Caco-2 (cell line): ENCODE measurements around the gene EIF4G1. TPM values are rescaled to one million over a fixed set of nuclear protein-coding genes. Genes with fewer than 3 reads are reported as not detected.

Experiments
- BruUV-seq: library from RNA; stranded (reverse); fragments of 400-500 nt; replicated peaks from 2 replicates; lab custom pipeline; 2021; lab: Mats Ljungman, UMichigan
- CTCF ChIA-PET: fragments of 300-600 bp; sonication (Branson Sonifier 250); formaldehyde crosslinking; loops from one replicate; lab custom pipeline; 2022; ENCODE audit warnings: antibody characterized with exemption; lab: Charles Lee
- POLR2A ChIA-PET: fragments of 300-600 bp; sonication (Branson Sonifier 250); formaldehyde crosslinking; loops from one replicate; lab custom pipeline; 2022; ENCODE audit warnings: antibody characterized with exemption; lab: Charles Lee
- DNase-seq, 2 experiments: peaks; one replicate each; pipeline versions ENCODE4 v3.0.0 to v3.0.0-alpha.2; 2020 to 2022
- H3K27me3 ChIP-seq: replicated peaks from 2 replicates; pipeline ENCODE4 v1.6.0; 2011; ENCODE audit warnings: low read length; ENCODE audit not compliant: control insufficient read depth, insufficient read depth
- H3K36me3 ChIP-seq: 2 replicates; pipeline ENCODE4 v1.5.1; 2011; ENCODE audit warnings: low read length; ENCODE audit not compliant: control insufficient read depth, insufficient read depth
- H3K4me1 ChIP-seq: fragments of 250-450 bp; sonication (Bioruptor Pico); 2 replicates; pipeline ENCODE4 v1.5.1; 2020; ENCODE audit warnings: mild to moderate bottlenecking
- H3K4me3 ChIP-seq: 2 replicates; pipeline ENCODE4 v1.5.1; 2011; ENCODE audit warnings: low read depth, mild to moderate bottlenecking, control low read depth, low read length
- H3K9me3 ChIP-seq: fragments of 250-450 bp; sonication (Bioruptor Pico); 2 replicates; pipeline ENCODE4 v1.5.1; 2020; ENCODE audit warnings: mild to moderate bottlenecking, moderate library complexity
- H3K27ac Mint-ChIP-seq: one replicate; pipeline ENCODE4 v1.8.0; 2022; ENCODE audit warnings: mixed read lengths; ENCODE audit not compliant: unreplicated experiment
- H3K27me3 Mint-ChIP-seq: one replicate; pipeline ENCODE4 v1.8.0; 2022; ENCODE audit warnings: mixed read lengths; ENCODE audit not compliant: insufficient read depth, unreplicated experiment
- H3K36me3 Mint-ChIP-seq: one replicate; pipeline ENCODE4 v1.8.0; 2022; ENCODE audit warnings: mild to moderate bottlenecking, mixed read lengths; ENCODE audit not compliant: insufficient read depth, unreplicated experiment
- H3K4me1 Mint-ChIP-seq: one replicate; pipeline ENCODE4 v1.8.0; 2022; ENCODE audit warnings: low read depth, mixed read lengths; ENCODE audit not compliant: unreplicated experiment
- H3K4me3 Mint-ChIP-seq: one replicate; pipeline ENCODE4 v1.8.0; 2022; ENCODE audit warnings: mild to moderate bottlenecking, moderate library complexity, mixed read lengths; ENCODE audit not compliant: unreplicated experiment
- H3K9me3 Mint-ChIP-seq: one replicate; pipeline ENCODE4 v1.8.0; 2022; ENCODE audit warnings: mixed read lengths; ENCODE audit not compliant: unreplicated experiment
- intact Hi-C: fragments of 100-400 bp; cut with micrococcal nuclease; formaldehyde crosslinking; loops from one replicate; pipeline ENCODE4 v1.10.0; 2022; ENCODE audit not compliant: unreplicated experiment
- total RNA-seq: library from RNA; stranded (reverse); gene quantifications from 2 replicates; pipeline ENCODE4 v1.2.3, GENCODE V29; 2022
- TF ChIP-seq, protein P1 (sequence below), 2 experiments: fragments of 200-600 bp in 1 of 2; IDR thresholded peaks; 1 replicate in 1 of 2; 2 replicates in 1 of 2; pipeline versions ENCODE4 v1.5.1 to v1.8.0; 2011 to 2022; ENCODE audit warnings: antibody characterized with exemption in 1 of 2, control low read depth in 1 of 2, inconsistent platforms in 1 of 2, low read depth in 1 of 2, low read length in 1 of 2, mild to moderate bottlenecking in 1 of 2, moderate library complexity in 1 of 2; ENCODE audit not compliant: insufficient read depth in 1 of 2, severe bottlenecking in 1 of 2, unreplicated experiment in 1 of 2

The EIF4G1 gene
- total RNA-seq, 1 experiment from 2014 or later: 423 TPM

DNA sequence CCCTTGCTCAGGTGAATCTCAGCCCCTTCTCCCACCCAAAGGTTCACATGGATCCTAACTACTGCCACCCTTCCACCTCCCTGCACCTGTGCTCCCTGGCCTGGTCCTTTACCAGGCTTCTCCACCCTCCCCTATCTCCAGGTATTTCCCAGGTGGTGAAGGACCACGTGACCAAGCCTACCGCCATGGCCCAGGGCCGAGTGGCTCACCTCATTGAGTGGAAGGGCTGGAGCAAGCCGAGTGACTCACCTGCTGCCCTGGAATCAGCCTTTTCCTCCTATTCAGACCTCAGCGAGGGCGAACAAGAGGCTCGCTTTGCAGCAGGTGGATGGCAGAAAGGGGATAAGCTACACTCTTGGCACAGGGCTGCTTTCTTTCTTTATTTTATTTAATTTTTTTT lies 27.5 kb downstream of the EIF4G1 start:
- TF ChIP-seq, protein P1, sequence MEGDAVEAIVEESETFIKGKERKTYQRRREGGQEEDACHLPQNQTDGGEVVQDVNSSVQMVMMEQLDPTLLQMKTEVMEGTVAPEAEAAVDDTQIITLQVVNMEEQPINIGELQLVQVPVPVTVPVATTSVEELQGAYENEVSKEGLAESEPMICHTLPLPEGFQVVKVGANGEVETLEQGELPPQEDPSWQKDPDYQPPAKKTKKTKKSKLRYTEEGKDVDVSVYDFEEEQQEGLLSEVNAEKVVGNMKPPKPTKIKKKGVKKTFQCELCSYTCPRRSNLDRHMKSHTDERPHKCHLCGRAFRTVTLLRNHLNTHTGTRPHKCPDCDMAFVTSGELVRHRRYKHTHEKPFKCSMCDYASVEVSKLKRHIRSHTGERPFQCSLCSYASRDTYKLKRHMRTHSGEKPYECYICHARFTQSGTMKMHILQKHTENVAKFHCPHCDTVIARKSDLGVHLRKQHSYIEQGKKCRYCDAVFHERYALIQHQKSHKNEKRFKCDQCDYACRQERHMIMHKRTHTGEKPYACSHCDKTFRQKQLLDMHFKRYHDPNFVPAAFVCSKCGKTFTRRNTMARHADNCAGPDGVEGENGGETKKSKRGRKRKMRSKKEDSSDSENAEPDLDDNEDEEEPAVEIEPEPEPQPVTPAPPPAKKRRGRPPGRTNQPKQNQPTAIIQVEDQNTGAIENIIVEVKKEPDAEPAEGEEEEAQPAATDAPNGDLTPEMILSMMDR (IDR thresholded peaks at IDR 0.05; ENCODE audit: insufficient read depth in 1 of 2, low read depth in 1 of 2, low read length in 1 of 2, severe bottlenecking in 1 of 2, unreplicated experiment in 1 of 2): no peak
- intact Hi-C loops: no loop called here
- BruUV-seq: no TSS peak
- CTCF ChIA-PET: no interaction called here
- peaks cover 29% of the 10 kb centered on the region for H3K36me3 Mint-ChIP-seq
- Histone ChIP-seq H3K27me3 (no peaks in the 10 kb centered on the region), H3K4me1 (no peaks in the 10 kb centered on the region), H3K9me3 (no peaks in the 10 kb centered on the region), H3K36me3 (no peaks in the 10 kb centered on the region), H3K4me3 (no peak overlapping the region)
- no peak for DNase-seq
- peaks cover 8% of the 10 kb centered on the region for H3K4me1 Mint-ChIP-seq
- no peak overlapping the region for H3K27ac Mint-ChIP-seq
- no peaks in the 10 kb centered on the region for H3K9me3 Mint-ChIP-seq
- POLR2A ChIA-PET: no interaction called here
- H3K27me3 Mint-ChIP-seq: no peaks in the 10 kb centered on the region
- no peak overlapping the region for H3K4me3 Mint-ChIP-seq

DNA sequence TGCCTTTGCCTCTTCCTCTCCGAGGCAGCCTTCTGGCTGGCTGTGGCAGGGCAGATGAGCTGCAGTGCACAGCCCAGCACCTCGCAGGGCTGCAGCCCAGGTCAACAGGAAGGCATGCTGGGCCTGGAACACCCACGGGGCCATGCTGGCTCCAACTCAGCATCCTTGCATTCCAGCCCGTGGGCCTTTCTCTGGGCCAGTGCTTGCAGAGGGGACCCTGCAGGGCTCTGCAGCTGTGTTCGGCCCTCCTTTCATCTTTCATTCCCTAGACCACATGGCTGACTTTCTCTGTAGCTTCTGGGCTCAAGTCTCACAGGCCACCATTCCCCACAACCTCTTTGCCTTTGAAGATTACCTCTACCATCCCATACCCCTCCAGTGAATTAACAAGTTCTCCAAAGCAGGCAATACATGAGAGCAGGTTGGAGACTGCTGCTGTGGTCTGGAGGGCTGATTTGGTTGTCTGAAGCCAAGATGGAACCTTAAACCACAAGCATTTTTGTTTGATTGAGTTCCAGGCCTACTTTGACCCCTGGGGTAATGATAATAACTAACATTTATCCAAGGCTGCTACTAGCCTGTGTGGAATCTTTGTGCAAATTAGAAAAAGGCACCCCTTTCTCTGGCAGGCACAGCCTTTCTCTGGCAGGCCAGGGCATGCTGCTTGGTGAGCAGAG lies 28.9 kb downstream of the EIF4G1 start:
- DNase-seq: no peak
- no peaks in the 10 kb centered on the region for H3K4me1 ChIP-seq
- ChIA-PET POLR2A (no interaction called here), CTCF (no interaction called here)
- Mint-ChIP-seq H3K4me3 (no peak overlapping the region), H3K9me3 (no peaks in the 10 kb centered on the region), H3K27ac (no peak overlapping the region), H3K36me3 (peaks cover 16% of the 10 kb centered on the region), H3K27me3 (no peaks in the 10 kb centered on the region), H3K4me1 (peaks cover 8% of the 10 kb centered on the region)
- H3K4me3 ChIP-seq: no peak overlapping the region
- BruUV-seq: no TSS peak
- intact Hi-C loops: no loop called here
- H3K36me3 ChIP-seq: no peaks in the 10 kb centered on the region
- TF ChIP-seq, protein P1 (IDR thresholded peaks at IDR 0.05; ENCODE audit: insufficient read depth in 1 of 2, low read depth in 1 of 2, low read length in 1 of 2, severe bottlenecking in 1 of 2, unreplicated experiment in 1 of 2): no peak
- no peaks in the 10 kb centered on the region for H3K27me3 ChIP-seq
- H3K9me3 ChIP-seq: no peaks in the 10 kb centered on the region

DNA sequence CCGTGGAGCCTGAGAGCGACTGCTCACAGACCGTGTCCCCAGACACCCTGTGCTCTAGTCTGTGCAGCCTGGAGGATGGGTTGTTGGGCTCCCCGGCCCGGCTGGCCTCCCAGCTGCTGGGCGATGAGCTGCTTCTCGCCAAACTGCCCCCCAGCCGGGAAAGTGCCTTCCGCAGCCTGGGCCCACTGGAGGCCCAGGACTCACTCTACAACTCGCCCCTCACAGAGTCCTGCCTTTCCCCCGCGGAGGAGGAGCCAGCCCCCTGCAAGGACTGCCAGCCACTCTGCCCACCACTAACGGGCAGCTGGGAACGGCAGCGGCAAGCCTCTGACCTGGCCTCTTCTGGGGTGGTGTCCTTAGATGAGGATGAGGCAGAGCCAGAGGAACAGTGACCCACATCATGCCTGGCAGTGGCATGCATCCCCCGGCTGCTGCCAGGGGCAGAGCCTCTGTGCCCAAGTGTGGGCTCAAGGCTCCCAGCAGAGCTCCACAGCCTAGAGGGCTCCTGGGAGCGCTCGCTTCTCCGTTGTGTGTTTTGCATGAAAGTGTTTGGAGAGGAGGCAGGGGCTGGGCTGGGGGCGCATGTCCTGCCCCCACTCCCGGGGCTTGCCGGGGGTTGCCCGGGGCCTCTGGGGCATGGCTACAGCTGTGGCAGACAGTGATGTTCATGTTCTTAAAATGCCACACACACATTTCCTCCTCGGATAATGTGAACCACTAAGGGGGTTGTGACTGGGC lies 30.3 kb downstream of the EIF4G1 start:
- intact Hi-C loops: loop anchor here (1.0 kb wide), 2 partner anchors 17 to 200 kb away; partner anchors contain the start of genes CLCN2 and POLR2H
- Mint-ChIP-seq H3K9me3 (no peaks in the 10 kb centered on the region), H3K4me3 (no peak overlapping the region), H3K4me1 (peaks cover 8% of the 10 kb centered on the region), H3K27me3 (no peaks in the 10 kb centered on the region), H3K27ac (no peak overlapping the region), H3K36me3 (peaks cover 13% of the 10 kb centered on the region)
- Histone ChIP-seq H3K27me3 (no peaks in the 10 kb centered on the region), H3K36me3 (no peaks in the 10 kb centered on the region), H3K4me1 (no peaks in the 10 kb centered on the region), H3K4me3 (no peak overlapping the region), H3K9me3 (no peaks in the 10 kb centered on the region)
- DNase-seq: no peak
- POLR2A ChIA-PET: interaction anchor here (1.0 kb wide), 1 partner anchor 17 kb away, joined by 3 read pairs; the partner anchor contains the start of genes CLCN2 and POLR2H
- CTCF ChIA-PET: interaction anchor here (1.0 to 1.1 kb wide), 2 partner anchors 9 to 18 kb away, joined by 3 to 4 read pairs; no protein-coding TSS in a partner anchor
- TF ChIP-seq, protein P1 (IDR thresholded peaks at IDR 0.05; ENCODE audit: insufficient read depth in 1 of 2, low read depth in 1 of 2, low read length in 1 of 2, severe bottlenecking in 1 of 2, unreplicated experiment in 1 of 2): no peak
- BruUV-seq: no TSS peak
